ENCODE data around the gene GUCA1C. TPM values are rescaled to one million over a fixed set of nuclear protein-coding genes. Genes with fewer than 3 reads are reported as not detected.

The GUCA1C gene
- total RNA-seq = not detected

GRCh38 chr3:108953700-108954099, at the start of gene GUCA1C:
GUCA1C (minus strand) TSS chr3:108953879; CDS start chr3:108953762, 117 bp downstream.
- CTCF ChIA-PET = no interaction called here
- Mint-ChIP-seq H3K36me3 (no peaks in the 10 kb centered on the region), H3K4me3 (no peak within 1 kb of the TSS)

GRCh38 chr3:108998436-108998835, 44.8 kb upstream of the GUCA1C start:
- DNase-seq (no peak), ATAC-seq (no peak)
- Mint-ChIP-seq H3K27ac (no peak overlapping the region), H3K4me1 (no peaks in the 10 kb centered on the region), H3K4me3 (no peak overlapping the region), H3K36me3 (no peaks in the 10 kb centered on the region), H3K9me3 (ENCODE audit: low read depth) (no peaks in the 10 kb centered on the region), H3K27me3 (peaks cover 14% of the 10 kb centered on the region)
- CTCF ChIA-PET = interaction anchor here (1.8 kb wide), 1 partner anchor 12 kb away, joined by 3 read pairs; no protein-coding TSS in a partner anchor

More at GRCh38 chr3:108953700-108954099, at the start of gene GUCA1C:
- H3K4me1 Mint-ChIP-seq = no peaks in the 10 kb centered on the region
- H3K27me3 Mint-ChIP-seq = peaks cover 18% of the 10 kb centered on the region
- no peak within 1 kb of the TSS for H3K27ac Mint-ChIP-seq
- no peaks in the 10 kb centered on the region for H3K9me3 Mint-ChIP-seq (ENCODE audit: low read depth)
- DNase-seq (no peak), ATAC-seq (no peak)

- ATAC-seq (no peak), DNase-seq (no peak)
- Mint-ChIP-seq H3K27me3 (peaks cover 41% of the 10 kb centered on the region), H3K4me3 (no peak overlapping the region), H3K36me3 (no peaks in the 10 kb centered on the region), H3K4me1 (no peaks in the 10 kb centered on the region), H3K9me3 (ENCODE audit: low read depth) (no peaks in the 10 kb centered on the region), H3K27ac (no peak overlapping the region)
- CTCF ChIA-PET = no interaction called here
Measured at GRCh38 chr3:108985844-108986243, 32.2 kb upstream of the GUCA1C start.

GRCh38 chr3:108983051-108983450, 29.4 kb upstream of the GUCA1C start:
- ATAC-seq (no peak), DNase-seq (no peak)
- Mint-ChIP-seq H3K4me3 (no peak overlapping the region), H3K27me3 (peaks cover 44% of the 10 kb centered on the region), H3K36me3 (no peaks in the 10 kb centered on the region), H3K4me1 (no peaks in the 10 kb centered on the region), H3K27ac (no peak overlapping the region), H3K9me3 (ENCODE audit: low read depth) (no peaks in the 10 kb centered on the region)
- CTCF ChIA-PET = no interaction called here

- H3K4me1 Mint-ChIP-seq = no peaks in the 10 kb centered on the region
- H3K9me3 Mint-ChIP-seq (ENCODE audit: low read depth) = no peaks in the 10 kb centered on the region
- no peak overlapping the region for H3K27ac Mint-ChIP-seq
- CTCF ChIA-PET = no interaction called here
- no peak overlapping the region for H3K4me3 Mint-ChIP-seq
- DNase-seq = no peak
- no peaks in the 10 kb centered on the region for H3K36me3 Mint-ChIP-seq
- ATAC-seq = no peak
- peaks cover 12% of the 10 kb centered on the region for H3K27me3 Mint-ChIP-seq
Measured at GRCh38 chr3:108976058-108976457, 22.4 kb upstream of the GUCA1C start.

GRCh38 chr3:108973019-108973418, 19.3 kb upstream of the GUCA1C start:
- ATAC-seq (no peak), DNase-seq (no peak)
- CTCF ChIA-PET = no interaction called here
- Mint-ChIP-seq H3K36me3 (no peaks in the 10 kb centered on the region), H3K27me3 (peaks cover 8% of the 10 kb centered on the region), H3K4me1 (no peaks in the 10 kb centered on the region), H3K27ac (no peak overlapping the region), H3K9me3 (ENCODE audit: low read depth) (no peaks in the 10 kb centered on the region), H3K4me3 (no peak overlapping the region)

- DNase-seq = no peak
- ATAC-seq = no peak
- CTCF ChIA-PET = interaction anchor here (1.3 kb wide), 1 partner anchor 51 kb away, joined by 3 read pairs; no protein-coding TSS in a partner anchor
- H3K4me1 Mint-ChIP-seq = no peaks in the 10 kb centered on the region
- H3K36me3 Mint-ChIP-seq = no peaks in the 10 kb centered on the region
- peaks cover 8% of the 10 kb centered on the region for H3K27me3 Mint-ChIP-seq
- H3K9me3 Mint-ChIP-seq (ENCODE audit: low read depth) = no peaks in the 10 kb centered on the region
- H3K4me3 Mint-ChIP-seq = no peak overlapping the region
- no peak overlapping the region for H3K27ac Mint-ChIP-seq
Measured at GRCh38 chr3:108972482-108972881, 18.8 kb upstream of the GUCA1C start.

GRCh38 chr3:108970561-108970960, 16.9 kb upstream of the GUCA1C start:
- Mint-ChIP-seq H3K27ac (no peak overlapping the region), H3K9me3 (ENCODE audit: low read depth) (no peaks in the 10 kb centered on the region), H3K36me3 (no peaks in the 10 kb centered on the region), H3K27me3 (peaks cover 8% of the 10 kb centered on the region), H3K4me3 (no peak overlapping the region), H3K4me1 (peaks cover 2% of the 10 kb centered on the region)
- ATAC-seq (no peak), DNase-seq (no peak)
- CTCF ChIA-PET = no interaction called here

- CTCF ChIA-PET = no interaction called here
- Mint-ChIP-seq H3K36me3 (no peaks in the 10 kb centered on the region), H3K27me3 (no peaks in the 10 kb centered on the region), H3K4me1 (peaks cover 3% of the 10 kb centered on the region), H3K4me3 (no peak overlapping the region), H3K27ac (no peak overlapping the region), H3K9me3 (ENCODE audit: low read depth) (no peaks in the 10 kb centered on the region)
- DNase-seq (no peak), ATAC-seq (no peak)
Measured at GRCh38 chr3:108966773-108967172, 13.1 kb upstream of the GUCA1C start.

GRCh38 chr3:108959017-108959416, 5.3 kb upstream of the GUCA1C start:
- Mint-ChIP-seq H3K36me3 (no peaks in the 10 kb centered on the region), H3K27me3 (peaks cover 20% of the 10 kb centered on the region), H3K4me1 (peaks cover 4% of the 10 kb centered on the region), H3K9me3 (ENCODE audit: low read depth) (no peaks in the 10 kb centered on the region), H3K27ac (no peak overlapping the region), H3K4me3 (no peak overlapping the region)
- DNase-seq = no peak
- ATAC-seq = no peak
- CTCF ChIA-PET = no interaction called here

- H3K36me3 Mint-ChIP-seq = no peaks in the 10 kb centered on the region
- no peaks in the 10 kb centered on the region for H3K4me1 Mint-ChIP-seq
- DNase-seq = no peak
Measured at GRCh38 chr3:108953210-108953609, 469 bp downstream of the GUCA1C start.

GRCh38 chr3:108951820-108952501, 1.7 kb downstream of the GUCA1C start:
- no peaks in the 10 kb centered on the region for H3K4me1 Mint-ChIP-seq
- CTCF ChIA-PET = no interaction called here
- no peak overlapping the region for H3K27ac Mint-ChIP-seq
- H3K27me3 Mint-ChIP-seq = peaks cover 16% of the 10 kb centered on the region
- DNase-seq (no peak), ATAC-seq (no peak)
- H3K36me3 Mint-ChIP-seq = no peaks in the 10 kb centered on the region
- no peak overlapping the region for H3K4me3 Mint-ChIP-seq
- no peaks in the 10 kb centered on the region for H3K9me3 Mint-ChIP-seq (ENCODE audit: low read depth)

More at GRCh38 chr3:108953210-108953609, 469 bp downstream of the GUCA1C start:
- ATAC-seq = no peak
- peaks cover 18% of the 10 kb centered on the region for H3K27me3 Mint-ChIP-seq
- H3K9me3 Mint-ChIP-seq (ENCODE audit: low read depth) = no peaks in the 10 kb centered on the region
- H3K27ac Mint-ChIP-seq = no peak overlapping the region
- CTCF ChIA-PET = no interaction called here
- no peak overlapping the region for H3K4me3 Mint-ChIP-seq

- H3K9me3 Mint-ChIP-seq (ENCODE audit: low read depth) = no peaks in the 10 kb centered on the region
Measured at GRCh38 chr3:108947855-108948254, 5.8 kb downstream of the GUCA1C start.

GRCh38 chr3:108946292-108947285, 7.1 kb downstream of the GUCA1C start:
- peaks cover 11% of the 10 kb centered on the region for H3K27me3 Mint-ChIP-seq
- no peak overlapping the region for H3K4me3 Mint-ChIP-seq
- CTCF ChIA-PET = no interaction called here
- H3K4me1 Mint-ChIP-seq = no peaks in the 10 kb centered on the region
- no peak overlapping the region for H3K27ac Mint-ChIP-seq
- DNase-seq = no peak
- H3K9me3 Mint-ChIP-seq (ENCODE audit: low read depth) = no peaks in the 10 kb centered on the region
- no peaks in the 10 kb centered on the region for H3K36me3 Mint-ChIP-seq
- ATAC-seq = no peak

More at GRCh38 chr3:108947855-108948254, 5.8 kb downstream of the GUCA1C start:
- Mint-ChIP-seq H3K36me3 (no peaks in the 10 kb centered on the region), H3K4me1 (no peaks in the 10 kb centered on the region), H3K27ac (no peak overlapping the region), H3K4me3 (no peak overlapping the region), H3K27me3 (peaks cover 12% of the 10 kb centered on the region)
- CTCF ChIA-PET = no interaction called here
- DNase-seq (no peak), ATAC-seq (no peak)

Measured in activated CD8-positive, alpha-beta memory T cell treated with anti-CD3 and anti-CD28 coated beads, Interleukin-2, amount 10 ng/mL, durations not matched to agents 7 days and 5 days (primary cell).